Measurements from ENCODE around the gene MT1F.
A peak's percentile ranks its signal among the peaks of the same experiment; 100 is the strongest.

The MT1F gene
- long read RNA-seq, result 0 reads

DNA sequence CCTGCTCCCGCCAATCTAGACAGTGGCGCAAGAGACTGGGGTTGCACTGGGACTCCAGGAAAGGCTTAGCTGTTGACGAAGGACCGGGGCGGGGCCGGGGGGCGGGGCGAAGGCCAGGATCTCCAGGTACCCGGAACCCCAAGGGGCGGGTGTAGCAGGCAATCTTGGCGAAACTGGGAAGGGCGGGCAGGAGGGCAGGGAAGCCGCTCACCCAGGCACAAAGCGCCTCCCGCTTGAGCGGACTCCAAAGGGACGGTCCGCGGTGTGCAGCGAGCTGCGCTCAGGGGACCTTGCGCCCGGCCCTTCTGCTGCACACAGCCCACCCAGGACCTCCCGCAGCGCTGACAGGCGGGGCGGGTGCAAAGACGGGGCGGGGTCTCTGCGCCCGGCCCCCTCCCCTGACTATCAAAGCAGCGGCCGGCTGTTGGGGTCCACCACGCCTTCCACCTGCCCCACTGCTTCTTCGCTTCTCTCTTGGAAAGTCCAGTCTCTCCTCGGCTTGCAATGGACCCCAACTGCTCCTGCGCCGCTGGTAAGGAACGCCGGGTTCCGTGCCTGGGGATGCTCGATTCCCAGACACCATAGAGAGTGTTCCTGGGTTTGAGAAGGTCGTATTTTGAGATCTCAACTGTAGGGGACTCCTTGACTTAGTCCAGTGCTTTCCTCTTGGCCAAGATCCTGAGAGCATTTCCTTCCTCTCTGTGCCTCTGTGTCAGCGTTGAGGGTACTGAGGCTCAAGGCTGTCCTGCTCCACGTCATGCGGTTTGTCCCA is at the start of gene MT1F:
TSS of gene MT1F (plus strand) at position 405 of the 772 bp plus-strand sequence. CDS start at position 505, 100 bp downstream.
- peak within 1 kb of the TSS; percentile 74 for H3K4me3 ChIP-seq (replicated peaks; ENCODE audit: insufficient read depth, low read length)
- peaks cover 37% of the 10 kb centered on the region for H3K27me3 ChIP-seq (ENCODE audit: insufficient read depth, poor library complexity, severe bottlenecking)
- TF ChIP-seq POLR2AphosphoS5 (IDR thresholded peaks at IDR 0.05; ENCODE audit: low read depth) (no peak), SPI1 (IDR thresholded peaks at IDR 0.05; ENCODE audit: borderline replicate concordance, low read depth) (no peak), GABPA (IDR thresholded peaks at IDR 0.05; ENCODE audit: low read depth) (no peak)
- TF ChIP-seq, protein P1, sequence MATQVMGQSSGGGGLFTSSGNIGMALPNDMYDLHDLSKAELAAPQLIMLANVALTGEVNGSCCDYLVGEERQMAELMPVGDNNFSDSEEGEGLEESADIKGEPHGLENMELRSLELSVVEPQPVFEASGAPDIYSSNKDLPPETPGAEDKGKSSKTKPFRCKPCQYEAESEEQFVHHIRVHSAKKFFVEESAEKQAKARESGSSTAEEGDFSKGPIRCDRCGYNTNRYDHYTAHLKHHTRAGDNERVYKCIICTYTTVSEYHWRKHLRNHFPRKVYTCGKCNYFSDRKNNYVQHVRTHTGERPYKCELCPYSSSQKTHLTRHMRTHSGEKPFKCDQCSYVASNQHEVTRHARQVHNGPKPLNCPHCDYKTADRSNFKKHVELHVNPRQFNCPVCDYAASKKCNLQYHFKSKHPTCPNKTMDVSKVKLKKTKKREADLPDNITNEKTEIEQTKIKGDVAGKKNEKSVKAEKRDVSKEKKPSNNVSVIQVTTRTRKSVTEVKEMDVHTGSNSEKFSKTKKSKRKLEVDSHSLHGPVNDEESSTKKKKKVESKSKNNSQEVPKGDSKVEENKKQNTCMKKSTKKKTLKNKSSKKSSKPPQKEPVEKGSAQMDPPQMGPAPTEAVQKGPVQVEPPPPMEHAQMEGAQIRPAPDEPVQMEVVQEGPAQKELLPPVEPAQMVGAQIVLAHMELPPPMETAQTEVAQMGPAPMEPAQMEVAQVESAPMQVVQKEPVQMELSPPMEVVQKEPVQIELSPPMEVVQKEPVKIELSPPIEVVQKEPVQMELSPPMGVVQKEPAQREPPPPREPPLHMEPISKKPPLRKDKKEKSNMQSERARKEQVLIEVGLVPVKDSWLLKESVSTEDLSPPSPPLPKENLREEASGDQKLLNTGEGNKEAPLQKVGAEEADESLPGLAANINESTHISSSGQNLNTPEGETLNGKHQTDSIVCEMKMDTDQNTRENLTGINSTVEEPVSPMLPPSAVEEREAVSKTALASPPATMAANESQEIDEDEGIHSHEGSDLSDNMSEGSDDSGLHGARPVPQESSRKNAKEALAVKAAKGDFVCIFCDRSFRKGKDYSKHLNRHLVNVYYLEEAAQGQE (IDR thresholded peaks at IDR 0.05; ENCODE audit: insufficient replicate concordance, low read depth), result no peak
- TF ChIP-seq, protein P2, sequence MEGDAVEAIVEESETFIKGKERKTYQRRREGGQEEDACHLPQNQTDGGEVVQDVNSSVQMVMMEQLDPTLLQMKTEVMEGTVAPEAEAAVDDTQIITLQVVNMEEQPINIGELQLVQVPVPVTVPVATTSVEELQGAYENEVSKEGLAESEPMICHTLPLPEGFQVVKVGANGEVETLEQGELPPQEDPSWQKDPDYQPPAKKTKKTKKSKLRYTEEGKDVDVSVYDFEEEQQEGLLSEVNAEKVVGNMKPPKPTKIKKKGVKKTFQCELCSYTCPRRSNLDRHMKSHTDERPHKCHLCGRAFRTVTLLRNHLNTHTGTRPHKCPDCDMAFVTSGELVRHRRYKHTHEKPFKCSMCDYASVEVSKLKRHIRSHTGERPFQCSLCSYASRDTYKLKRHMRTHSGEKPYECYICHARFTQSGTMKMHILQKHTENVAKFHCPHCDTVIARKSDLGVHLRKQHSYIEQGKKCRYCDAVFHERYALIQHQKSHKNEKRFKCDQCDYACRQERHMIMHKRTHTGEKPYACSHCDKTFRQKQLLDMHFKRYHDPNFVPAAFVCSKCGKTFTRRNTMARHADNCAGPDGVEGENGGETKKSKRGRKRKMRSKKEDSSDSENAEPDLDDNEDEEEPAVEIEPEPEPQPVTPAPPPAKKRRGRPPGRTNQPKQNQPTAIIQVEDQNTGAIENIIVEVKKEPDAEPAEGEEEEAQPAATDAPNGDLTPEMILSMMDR (IDR thresholded peaks at IDR 0.05; ENCODE audit: insufficient read depth, low read length), result no peak
- peak; percentile 59 to 82 for DNase-seq (ENCODE audit: low read depth in 1 of 2, low spot score in 1 of 2)
- H3K27ac ChIP-seq (replicated peaks), result no peak within 1 kb of the TSS

DNA sequence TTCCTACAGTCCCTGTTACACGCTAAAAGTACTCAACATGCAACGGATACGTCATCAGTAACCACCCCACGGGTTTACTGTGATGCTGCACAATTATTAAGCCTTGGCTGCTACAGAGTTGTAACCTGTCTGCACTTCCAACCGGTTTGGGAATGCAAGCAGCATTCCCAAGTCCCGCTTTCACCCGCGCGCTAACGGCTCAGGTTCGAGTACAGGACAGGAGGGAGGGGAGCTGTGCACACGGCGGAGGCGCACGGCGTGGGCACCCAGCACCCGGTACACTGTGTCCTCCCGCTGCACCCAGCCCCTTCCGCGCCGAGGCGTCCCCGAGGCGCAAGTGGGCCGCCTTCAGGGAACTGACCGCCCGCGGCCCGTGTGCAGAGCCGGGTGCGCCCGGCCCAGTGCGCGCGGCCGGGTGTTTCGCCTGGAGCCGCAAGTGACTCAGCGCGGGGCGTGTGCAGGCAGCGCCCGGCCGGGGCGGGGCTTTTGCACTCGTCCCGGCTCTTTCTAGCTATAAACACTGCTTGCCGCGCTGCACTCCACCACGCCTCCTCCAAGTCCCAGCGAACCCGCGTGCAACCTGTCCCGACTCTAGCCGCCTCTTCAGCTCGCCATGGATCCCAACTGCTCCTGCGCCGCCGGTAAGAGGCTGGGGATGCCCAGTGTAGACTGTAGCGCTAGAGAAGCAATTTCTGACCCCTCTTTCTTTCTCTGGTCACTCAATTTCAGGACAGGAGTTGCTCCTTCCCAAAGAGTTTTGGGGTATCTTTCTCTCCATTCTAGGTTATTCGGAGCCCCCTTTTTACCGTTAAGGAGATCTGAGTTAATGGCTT is 49.5 kb upstream of the MT1F start, which contains the start of gene MT2A:
TSS of gene MT2A (plus strand) at position 542 of the 833 bp plus-strand sequence. CDS start at position 614, 72 bp downstream.
- TF ChIP-seq SPI1 (IDR thresholded peaks at IDR 0.05; ENCODE audit: borderline replicate concordance, low read depth) (no peak), GABPA (IDR thresholded peaks at IDR 0.05; ENCODE audit: low read depth) (no peak), POLR2AphosphoS5 (IDR thresholded peaks at IDR 0.05; ENCODE audit: low read depth) (peak; percentile 45; the same call in 1 of the 2 replicates)
- TF ChIP-seq, protein P1 (IDR thresholded peaks at IDR 0.05; ENCODE audit: insufficient replicate concordance, low read depth), result peak; percentile 35
- TF ChIP-seq, protein P2 (IDR thresholded peaks at IDR 0.05; ENCODE audit: insufficient read depth, low read length), result no peak
- DNase-seq (ENCODE audit: low read depth in 1 of 2, low spot score in 1 of 2), result peak; percentile 94 to 95
- peak within 1 kb of the TSS; percentile 60 for H3K4me3 ChIP-seq (replicated peaks; ENCODE audit: insufficient read depth, low read length)
- no peaks in the 10 kb centered on the region for H3K27me3 ChIP-seq (ENCODE audit: insufficient read depth, poor library complexity, severe bottlenecking)
- H3K27ac ChIP-seq (replicated peaks), result peak within 1 kb of the TSS; percentile 69

DNA sequence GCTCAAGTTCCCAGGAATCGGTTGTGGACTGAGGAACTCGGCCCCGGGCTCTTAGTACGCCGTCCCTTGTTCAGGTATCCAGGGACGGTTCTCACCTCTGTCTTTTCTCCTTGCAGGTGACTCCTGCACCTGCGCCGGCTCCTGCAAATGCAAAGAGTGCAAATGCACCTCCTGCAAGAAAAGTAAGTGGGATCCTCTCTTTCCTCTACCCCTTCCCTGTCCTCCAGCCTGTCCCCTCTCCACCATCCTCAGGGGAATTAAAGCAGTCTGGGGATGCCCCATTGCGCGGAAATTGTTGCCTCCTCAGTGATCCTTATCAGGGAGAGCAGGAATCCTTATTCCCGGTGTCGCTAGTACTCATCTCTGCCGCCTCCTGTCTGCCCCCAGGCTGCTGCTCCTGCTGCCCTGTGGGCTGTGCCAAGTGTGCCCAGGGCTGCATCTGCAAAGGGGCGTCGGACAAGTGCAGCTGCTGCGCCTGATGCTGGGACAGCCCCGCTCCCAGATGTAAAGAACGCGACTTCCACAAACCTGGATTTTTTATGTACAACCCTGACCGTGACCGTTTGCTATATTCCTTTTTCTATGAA is 48.8 kb upstream of the MT1F start:
- H3K27ac ChIP-seq (replicated peaks), result peak overlapping the region; percentile 69
- DNase-seq (ENCODE audit: low read depth in 1 of 2, low spot score in 1 of 2), result no peak
- H3K27me3 ChIP-seq (ENCODE audit: insufficient read depth, poor library complexity, severe bottlenecking), result no peaks in the 10 kb centered on the region
- TF ChIP-seq GABPA (IDR thresholded peaks at IDR 0.05; ENCODE audit: low read depth) (no peak), SPI1 (IDR thresholded peaks at IDR 0.05; ENCODE audit: borderline replicate concordance, low read depth) (no peak)
- TF ChIP-seq, protein P1 (IDR thresholded peaks at IDR 0.05; ENCODE audit: insufficient replicate concordance, low read depth), result no peak
- TF ChIP-seq, protein P2 (IDR thresholded peaks at IDR 0.05; ENCODE audit: insufficient read depth, low read length), result no peak
- H3K4me3 ChIP-seq (replicated peaks; ENCODE audit: insufficient read depth, low read length), result peak overlapping the region; percentile 60

Data from HL-60 (cell line).